HUES48 (cell line): Measurements from ENCODE around the gene CACNA1F.
A peak's percentile ranks its signal among the peaks of the same experiment; 100 is the strongest.

Experiments used
- H3K27ac ChIP-seq: one replicate; pipeline ENCODE4 v1.7.0; 2013; ENCODE audit warnings: low read depth, low read length, inconsistent platforms
- H3K27me3 ChIP-seq: 2 replicates; pipeline ENCODE4 v1.6.1; 2013; ENCODE audit warnings: mild to moderate bottlenecking, low read length; ENCODE audit not compliant: control insufficient read depth, insufficient read depth
- H3K36me3 ChIP-seq: 2 replicates; pipeline ENCODE4 v1.6.1; 2013; ENCODE audit warnings: low read length; ENCODE audit not compliant: control insufficient read depth, insufficient read depth
- H3K4me1 ChIP-seq: 2 replicates; pipeline ENCODE4 v1.6.1; 2013; ENCODE audit warnings: mild to moderate bottlenecking, low read length; ENCODE audit not compliant: control insufficient read depth, insufficient read depth
- H3K4me3 ChIP-seq: 2 replicates; pipeline ENCODE4 v1.5.1; 2013; ENCODE audit warnings: mild to moderate bottlenecking, low read depth, low read length
- H3K9ac ChIP-seq: 2 replicates; pipeline ENCODE4 v1.6.1; 2013; ENCODE audit warnings: mild to moderate bottlenecking, low read depth, low read length, moderate library complexity
- H3K9me3 ChIP-seq: 2 replicates; pipeline ENCODE4 v1.6.1; 2013; ENCODE audit warnings: low read length; ENCODE audit not compliant: control insufficient read depth, insufficient read depth

Gene CACNA1F

GRCh38 chrX:49269767-49270248 is 36.7 kb upstream of the CACNA1F start, which contains the start of gene PPP1R3F:
PPP1R3F (plus strand) TSS chrX:49269793; CDS start chrX:49269870, 77 bp downstream.
- peaks cover 3% of the 10 kb centered on the region; the same call in 1 of the 2 replicates for H3K36me3 ChIP-seq
- peaks cover 17% of the 10 kb centered on the region for H3K9me3 ChIP-seq
- peak within 1 kb of the TSS; percentile 85 for H3K9ac ChIP-seq
- H3K27me3 ChIP-seq: no peaks in the 10 kb centered on the region
- H3K27ac ChIP-seq: peak within 1 kb of the TSS; percentile 94
- peak within 1 kb of the TSS; percentile 81 for H3K4me3 ChIP-seq
- H3K4me1 ChIP-seq: no peaks in the 10 kb centered on the region

GRCh38 chrX:49269010-49269766 is 36.0 kb upstream of the CACNA1F start:
- Histone ChIP-seq H3K27me3 (no peaks in the 10 kb centered on the region), H3K4me1 (no peaks in the 10 kb centered on the region), H3K9ac (peak overlapping the region; percentile 85), H3K27ac (peak overlapping the region; percentile 94), H3K36me3 (peaks cover 2% of the 10 kb centered on the region; the same call in 1 of the 2 replicates), H3K9me3 (peaks cover 16% of the 10 kb centered on the region), H3K4me3 (peak overlapping the region; percentile 81)

GRCh38 chrX:49268702-49269009 is 35.5 kb upstream of the CACNA1F start:
- Histone ChIP-seq H3K4me1 (no peaks in the 10 kb centered on the region), H3K36me3 (no peaks in the 10 kb centered on the region; the same call in 1 of the 2 replicates), H3K9me3 (peaks cover 16% of the 10 kb centered on the region), H3K4me3 (peak overlapping the region; percentile 65), H3K27me3 (no peaks in the 10 kb centered on the region), H3K9ac (peak overlapping the region; percentile 74), H3K27ac (peak overlapping the region; percentile 69)

GRCh38 chrX:49266523-49267445 is 33.6 kb upstream of the CACNA1F start:
- Histone ChIP-seq H3K4me3 (no peak overlapping the region), H3K9ac (no peak overlapping the region), H3K27ac (no peak overlapping the region), H3K4me1 (no peaks in the 10 kb centered on the region), H3K9me3 (peaks cover 19% of the 10 kb centered on the region; the same call in 1 of the 2 replicates), H3K27me3 (no peaks in the 10 kb centered on the region), H3K36me3 (no peaks in the 10 kb centered on the region)

- Histone ChIP-seq H3K4me3 (no peak within 1 kb of the TSS), H3K9ac (no peak within 1 kb of the TSS), H3K27me3 (no peaks in the 10 kb centered on the region), H3K9me3 (peaks cover 23% of the 10 kb centered on the region; the same call in 1 of the 2 replicates), H3K4me1 (no peaks in the 10 kb centered on the region), H3K27ac (no peak within 1 kb of the TSS), H3K36me3 (no peaks in the 10 kb centered on the region)
Observed at GRCh38 chrX:49264460-49264859, 31.3 kb upstream of the CACNA1F start, which contains the start of gene FOXP3. FOXP3 (minus strand) TSS chrX:49264710; CDS start chrX:49258505, 6,205 bp downstream.

- H3K4me1 ChIP-seq: no peaks in the 10 kb centered on the region
- peaks cover 23% of the 10 kb centered on the region; the same call in 1 of the 2 replicates for H3K9me3 ChIP-seq
- no peaks in the 10 kb centered on the region for H3K27me3 ChIP-seq
- H3K4me3 ChIP-seq: no peak overlapping the region
- no peak overlapping the region for H3K9ac ChIP-seq
- H3K27ac ChIP-seq: no peak overlapping the region
- H3K36me3 ChIP-seq: no peaks in the 10 kb centered on the region
Observed at GRCh38 chrX:49263631-49264030, 30.5 kb upstream of the CACNA1F start.

- Histone ChIP-seq H3K27ac (no peak overlapping the region), H3K36me3 (no peaks in the 10 kb centered on the region), H3K4me3 (no peak overlapping the region), H3K9me3 (peaks cover 23% of the 10 kb centered on the region), H3K9ac (no peak overlapping the region), H3K27me3 (no peaks in the 10 kb centered on the region), H3K4me1 (no peaks in the 10 kb centered on the region)
Observed at GRCh38 chrX:49262603-49263002, 29.5 kb upstream of the CACNA1F start.

GRCh38 chrX:49260221-49260985 is 27.3 kb upstream of the CACNA1F start:
- H3K27ac ChIP-seq: no peak overlapping the region
- peaks cover 28% of the 10 kb centered on the region for H3K9me3 ChIP-seq
- H3K27me3 ChIP-seq: no peaks in the 10 kb centered on the region
- H3K4me3 ChIP-seq: no peak overlapping the region
- no peak overlapping the region for H3K9ac ChIP-seq
- no peaks in the 10 kb centered on the region for H3K4me1 ChIP-seq
- H3K36me3 ChIP-seq: no peaks in the 10 kb centered on the region

- Histone ChIP-seq H3K4me1 (no peaks in the 10 kb centered on the region), H3K4me3 (no peak overlapping the region), H3K27me3 (no peaks in the 10 kb centered on the region), H3K27ac (no peak overlapping the region), H3K36me3 (no peaks in the 10 kb centered on the region), H3K9ac (no peak overlapping the region), H3K9me3 (peaks cover 28% of the 10 kb centered on the region)
Observed at GRCh38 chrX:49258749-49259124, 25.6 kb upstream of the CACNA1F start.

- no peak overlapping the region for H3K27ac ChIP-seq
- no peaks in the 10 kb centered on the region for H3K27me3 ChIP-seq
- no peak overlapping the region for H3K4me3 ChIP-seq
- peaks cover 26% of the 10 kb centered on the region for H3K9me3 ChIP-seq
- no peaks in the 10 kb centered on the region for H3K4me1 ChIP-seq
- no peak overlapping the region for H3K9ac ChIP-seq
- H3K36me3 ChIP-seq: no peaks in the 10 kb centered on the region
Observed at GRCh38 chrX:49257846-49258748, 25.0 kb upstream of the CACNA1F start.
